Activated T-helper 2 cell treated with anti-CD3 and anti-CD28 coated beads, Interferon-gamma antibody, Interleukin-2, Interleukin-4, amounts not matched to agents 10 μg/mL and 5 μg/mL and 100 μg/mL, durations not matched to agents 14 hours and 24 hours and 36 hours (primary cell): Measurements from ENCODE around the gene ALG8. TPM values are rescaled to one million over a fixed set of nuclear protein-coding genes. Genes with fewer than 3 reads are reported as not detected.
"Not testable (repeated sequence)": the region's sequence is repeated elsewhere in the genome, so short reads cannot be mapped to it uniquely, and the experiment has no call there.

Source experiments
- DNase-seq: peaks from one replicate; pipeline ENCODE4 v3.0.0; 2021; ENCODE audit warnings: low spot score
- H3K27ac Mint-ChIP-seq: one replicate; pipeline ENCODE4 v1.8.0; 2021; ENCODE audit warnings: mixed read lengths
- H3K27me3 Mint-ChIP-seq: one replicate; pipeline ENCODE4 v1.8.0; 2021; ENCODE audit warnings: low read depth, mixed read lengths
- H3K36me3 Mint-ChIP-seq: one replicate; pipeline ENCODE4 v1.8.0; 2021; ENCODE audit warnings: low read depth, mixed read lengths
- H3K4me1 Mint-ChIP-seq: one replicate; pipeline ENCODE4 v1.8.0; 2021; ENCODE audit warnings: low read depth, mixed read lengths
- H3K4me3 Mint-ChIP-seq: one replicate; pipeline ENCODE4 v1.8.0; 2021; ENCODE audit warnings: low read depth, mild to moderate bottlenecking, moderate library complexity, mixed read lengths
- H3K9me3 Mint-ChIP-seq: one replicate; pipeline ENCODE4 v1.8.0; 2021; ENCODE audit warnings: mixed read lengths
- intact Hi-C: fragments of 100-400 bp; cut with micrococcal nuclease; formaldehyde crosslinking; loops from one replicate; pipeline ENCODE4 v1.15.1; 2023
- total RNA-seq: library from RNA; stranded (reverse); gene quantifications from 2 replicates; pipeline ENCODE4 v1.2.3, GENCODE V29; 2022

Gene ALG8
- total RNA-seq, 1 donor from 2014 or later = 58.6 TPM

DNA sequence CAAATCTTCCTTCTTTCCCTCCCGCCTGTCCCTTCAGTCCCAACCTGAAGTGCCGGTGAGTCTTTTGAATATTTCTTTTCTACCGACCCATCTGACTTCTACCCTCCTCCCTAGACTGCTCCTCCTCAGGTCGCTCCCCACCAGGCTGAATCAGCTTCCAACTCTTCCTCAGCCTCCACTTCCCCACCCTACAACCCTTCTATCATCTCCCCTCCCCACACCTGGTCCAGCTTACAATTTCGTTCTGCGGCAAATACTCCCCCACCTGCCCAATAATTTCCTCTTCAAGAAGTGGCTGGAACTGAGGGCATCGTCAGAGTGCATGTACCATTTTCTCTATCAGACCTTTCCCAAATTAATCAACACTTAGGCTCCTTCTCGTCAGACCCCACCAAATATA, 57.3 kb downstream of the ALG8 start:
- Mint-ChIP-seq H3K4me3 (no peak overlapping the region), H3K27me3 (no peaks in the 10 kb centered on the region), H3K27ac (no peak overlapping the region), H3K36me3 (peaks cover 12% of the 10 kb centered on the region), H3K4me1 (peaks cover 31% of the 10 kb centered on the region), H3K9me3 (no peaks in the 10 kb centered on the region)
- intact Hi-C loops = no loop called here
- no peak for DNase-seq

DNA sequence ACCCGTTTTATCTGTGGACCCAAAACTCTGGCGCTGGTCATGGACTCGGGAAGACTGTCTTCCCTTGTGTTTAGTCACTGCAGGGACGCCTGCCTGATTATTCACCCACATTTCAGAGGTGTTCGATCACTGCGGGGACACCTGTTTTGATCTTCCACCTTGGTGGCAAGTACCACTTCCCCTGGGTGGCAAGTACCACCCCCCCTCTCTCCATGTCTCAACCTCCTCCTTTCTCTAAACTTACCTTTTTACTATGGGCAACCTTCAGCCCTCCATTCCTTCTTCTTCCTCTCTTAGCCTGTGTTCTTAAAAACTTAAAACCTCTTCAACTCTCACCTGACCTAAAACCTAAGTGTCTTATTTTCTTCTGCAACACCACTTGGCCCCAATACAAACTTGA, 57.8 kb downstream of the ALG8 start:
- Mint-ChIP-seq H3K4me1 (peaks cover 35% of the 10 kb centered on the region), H3K9me3 (no peaks in the 10 kb centered on the region), H3K4me3 (peak overlapping the region; percentile 24), H3K27ac (peak overlapping the region; percentile 43), H3K36me3 (peaks cover 15% of the 10 kb centered on the region), H3K27me3 (no peaks in the 10 kb centered on the region)
- DNase-seq = no peak
- intact Hi-C loops = loop anchor here (2.0 kb wide), 1 partner anchor 13 kb away; no protein-coding TSS in a partner anchor

DNA sequence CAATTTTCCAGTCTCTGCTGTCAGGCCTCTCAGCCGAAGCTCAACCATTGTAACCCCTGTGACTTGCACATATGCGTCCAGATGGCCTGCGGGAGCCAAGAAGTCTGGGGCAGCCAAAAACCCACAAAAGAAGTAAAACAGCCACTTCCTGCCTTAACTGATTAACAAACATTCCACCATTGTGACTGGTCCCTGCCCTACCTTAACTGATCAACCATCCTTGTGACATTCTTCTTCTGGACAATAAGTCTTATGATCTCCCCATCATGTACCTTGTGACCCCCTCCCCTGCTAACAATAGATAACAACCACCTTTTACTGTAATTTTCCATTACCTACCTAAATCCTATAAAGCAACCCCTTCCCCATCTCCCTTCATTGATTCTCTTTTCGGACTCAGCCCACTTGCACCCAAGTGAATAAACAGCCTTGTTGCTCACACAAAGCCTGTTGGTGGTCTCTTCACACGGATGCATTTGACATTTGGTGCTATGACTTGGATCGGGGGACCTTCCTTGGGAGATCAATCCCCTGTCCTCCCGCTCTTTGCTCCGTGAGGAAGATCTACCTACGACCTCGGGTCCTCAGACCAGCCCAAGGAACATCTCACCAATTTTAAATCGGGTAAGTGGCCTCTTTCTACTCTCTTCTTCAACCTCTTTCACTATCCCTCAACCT, 58.5 kb downstream of the ALG8 start:
- Mint-ChIP-seq H3K36me3 (peaks cover 16% of the 10 kb centered on the region), H3K4me1 (peaks cover 37% of the 10 kb centered on the region), H3K27ac (peak overlapping the region; percentile 43), H3K4me3 (peak overlapping the region; percentile 24), H3K27me3 (no peaks in the 10 kb centered on the region), H3K9me3 (no peaks in the 10 kb centered on the region)
- intact Hi-C loops = loop anchor here (2.0 kb wide), 1 partner anchor 14 kb away; no protein-coding TSS in a partner anchor
- DNase-seq = no peak

DNA sequence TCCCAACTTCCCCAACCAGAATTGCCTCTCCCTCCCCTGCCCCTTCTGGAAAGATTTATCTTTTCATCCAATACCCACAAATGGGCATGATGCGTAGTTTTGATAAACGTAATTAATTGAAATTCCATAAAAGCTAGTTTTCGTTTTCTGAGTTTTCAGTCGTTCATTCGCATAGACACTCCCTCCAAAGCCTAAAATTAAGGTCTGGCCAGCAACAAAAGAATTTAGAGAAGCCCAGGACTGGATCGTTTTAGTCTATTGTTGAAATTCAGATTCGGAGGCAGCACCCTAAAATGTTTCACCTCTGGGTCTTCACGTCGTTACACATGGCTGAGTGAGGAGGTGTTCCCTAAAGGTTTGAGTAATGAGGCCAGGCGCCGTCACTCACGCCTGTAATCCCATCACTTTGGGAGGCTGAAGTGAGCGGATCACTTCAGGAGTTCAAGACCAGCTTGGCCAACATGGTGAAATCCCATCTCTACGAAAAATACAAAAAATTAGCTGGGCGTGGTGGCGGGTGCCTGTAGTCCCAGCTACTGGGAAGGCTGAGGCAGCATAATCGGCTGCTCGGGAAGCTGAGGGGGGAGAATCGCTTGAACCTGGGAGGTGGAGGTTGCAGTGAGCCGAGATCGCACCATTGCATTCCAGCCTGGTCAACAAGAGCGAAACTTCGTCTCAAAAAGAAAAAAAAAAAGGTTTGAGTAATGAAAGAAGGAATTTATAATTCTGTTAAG, 59.2 kb downstream of the ALG8 start:
- H3K27me3 Mint-ChIP-seq = no peaks in the 10 kb centered on the region
- DNase-seq = no peak
- peaks cover 39% of the 10 kb centered on the region for H3K4me1 Mint-ChIP-seq
- H3K36me3 Mint-ChIP-seq = peaks cover 20% of the 10 kb centered on the region
- peak overlapping the region; percentile 90 for H3K4me3 Mint-ChIP-seq
- peak overlapping the region; percentile 82 for H3K27ac Mint-ChIP-seq
- no peaks in the 10 kb centered on the region for H3K9me3 Mint-ChIP-seq
- intact Hi-C loops = loop anchor here (2.0 kb wide), 1 partner anchor 15 kb away; no protein-coding TSS in a partner anchor

DNA sequence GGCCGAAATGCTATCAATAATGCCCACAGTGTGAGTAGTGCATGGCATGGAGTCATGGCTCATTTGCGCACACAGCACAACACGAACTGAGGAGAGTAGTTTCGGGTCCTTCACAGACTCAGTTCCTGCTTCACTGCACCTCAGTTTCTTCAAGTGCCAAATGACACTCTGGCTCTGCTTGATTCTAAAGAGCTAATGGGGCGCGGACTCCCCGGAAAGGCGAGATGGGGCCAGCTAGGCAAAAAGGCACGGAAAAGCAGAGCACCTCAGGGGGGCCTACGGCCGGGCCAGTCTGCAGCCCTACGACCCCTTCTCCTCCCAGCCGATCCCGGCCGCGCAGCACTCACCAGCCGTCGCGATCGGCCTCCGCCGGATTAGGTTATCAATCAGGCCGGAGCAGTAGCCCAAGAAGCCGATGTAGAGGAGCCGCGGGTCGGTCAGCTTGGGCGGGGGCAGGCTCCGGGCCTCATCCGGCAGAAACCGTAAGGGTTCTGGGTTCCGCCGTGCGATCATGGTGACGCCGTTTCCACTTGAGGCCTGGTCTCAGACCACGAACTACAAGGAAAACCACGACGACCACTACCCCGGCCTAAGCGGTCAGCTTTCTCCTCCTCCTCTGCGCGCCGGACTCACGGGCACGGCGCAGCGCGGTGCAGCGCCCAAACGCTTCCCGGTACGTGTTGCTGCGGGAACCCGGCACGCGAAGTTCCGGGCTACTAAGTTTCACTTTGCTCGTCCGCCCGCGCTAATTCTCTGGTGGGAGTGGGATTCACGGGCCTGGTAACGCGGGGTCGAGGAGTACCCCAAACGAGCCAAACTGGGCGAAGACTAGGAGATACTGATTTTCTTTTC, 60.0 kb downstream of the ALG8 start, which contains the start of gene NDUFC2:
TSS of gene NDUFC2 (minus strand) at position 631 of the 852 bp plus-strand sequence. CDS start at position 513, 118 bp downstream.
- peaks cover 44% of the 10 kb centered on the region for H3K4me1 Mint-ChIP-seq
- intact Hi-C loops = loop anchor here (2.0 to 10.0 kb wide), 3 partner anchors 15 to 345 kb away; partner anchors contain the start of gene ALG8
- H3K27ac Mint-ChIP-seq = peak within 1 kb of the TSS; percentile 82
- DNase-seq = peak; percentile 64
- peak within 1 kb of the TSS; percentile 90 for H3K4me3 Mint-ChIP-seq
- H3K36me3 Mint-ChIP-seq = peaks cover 26% of the 10 kb centered on the region
- no peaks in the 10 kb centered on the region for H3K9me3 Mint-ChIP-seq
- H3K27me3 Mint-ChIP-seq = no peaks in the 10 kb centered on the region

DNA sequence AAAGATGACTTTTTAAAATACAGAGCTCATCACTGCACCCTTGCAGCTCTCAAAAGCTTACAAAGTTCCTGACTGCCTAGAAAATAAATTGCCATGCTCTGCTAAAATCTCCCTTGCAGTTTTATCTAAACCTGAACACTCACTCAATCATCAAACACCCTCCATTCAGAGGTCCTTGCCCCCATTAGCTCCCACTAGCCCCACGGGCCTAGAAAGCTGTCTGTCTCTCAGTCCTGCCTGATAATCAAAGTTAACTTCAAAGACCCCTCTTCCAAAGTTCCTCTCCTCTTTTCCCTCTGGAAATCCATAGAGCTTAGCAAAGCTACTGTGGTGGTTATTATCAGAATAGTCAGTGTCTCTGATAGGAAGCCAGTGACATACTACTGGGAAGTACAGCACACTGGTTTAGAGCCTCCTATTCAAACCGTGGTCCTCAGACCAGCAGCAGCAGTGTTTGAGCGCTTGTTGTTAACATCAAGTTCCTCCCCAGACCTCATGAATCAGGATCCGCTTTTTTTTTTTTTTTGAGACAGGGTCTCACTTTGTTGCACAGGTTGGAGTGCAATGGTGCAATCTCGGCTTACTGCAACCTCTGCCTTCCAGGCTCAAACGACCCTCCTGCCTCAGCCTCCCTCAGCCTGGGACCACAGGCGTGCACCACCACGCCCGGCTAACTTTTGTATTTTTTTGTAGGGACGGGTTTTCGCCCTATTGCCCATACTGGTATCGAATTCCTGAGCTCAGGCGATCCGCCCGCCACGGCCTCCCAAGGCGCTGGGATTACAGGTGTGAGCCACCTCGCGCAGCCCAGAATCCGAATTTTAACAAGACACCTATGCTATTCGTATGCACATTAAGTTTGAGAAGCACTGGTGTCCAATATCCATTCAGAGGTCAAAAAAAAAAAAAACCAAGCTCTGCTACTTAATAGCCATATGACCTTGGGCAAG, 60.9 kb downstream of the ALG8 start:
- intact Hi-C loops = loop anchor here (2.0 to 10.0 kb wide), 2 partner anchors 60 to 346 kb away; partner anchors contain the start of gene ALG8
- H3K36me3 Mint-ChIP-seq = peaks cover 27% of the 10 kb centered on the region
- peak overlapping the region; percentile 82 for H3K27ac Mint-ChIP-seq
- peak overlapping the region; percentile 90 for H3K4me3 Mint-ChIP-seq
- peaks cover 44% of the 10 kb centered on the region for H3K4me1 Mint-ChIP-seq
- H3K9me3 Mint-ChIP-seq = no peaks in the 10 kb centered on the region
- H3K27me3 Mint-ChIP-seq = no peaks in the 10 kb centered on the region
- no peak for DNase-seq

DNA sequence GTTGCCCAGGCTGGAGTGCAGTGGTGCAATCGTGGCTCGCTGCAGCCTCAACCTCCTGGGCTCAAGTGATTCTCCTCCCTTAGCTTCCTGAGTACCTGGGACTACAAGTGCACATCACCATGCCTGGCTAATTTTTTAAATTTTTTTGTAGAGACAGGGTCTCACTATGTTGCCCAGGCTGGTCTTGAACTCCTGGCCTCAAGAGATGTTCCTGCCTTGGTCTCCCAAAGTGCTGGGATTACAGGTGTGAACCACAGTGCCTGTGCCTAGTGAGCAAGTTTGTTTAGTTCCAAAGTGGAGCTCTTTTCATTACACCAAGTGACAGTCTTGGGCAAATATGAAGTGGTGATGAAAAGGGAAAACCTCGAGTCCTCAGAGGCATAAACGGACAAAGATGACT, 61.8 kb downstream of the ALG8 start:
- peak overlapping the region; percentile 90 for H3K4me3 Mint-ChIP-seq
- not testable (repeated sequence) for H3K9me3 Mint-ChIP-seq, DNase-seq, H3K27me3 Mint-ChIP-seq
- peaks cover 30% of the 10 kb centered on the region for H3K36me3 Mint-ChIP-seq
- H3K4me1 Mint-ChIP-seq = peaks cover 45% of the 10 kb centered on the region
- intact Hi-C loops = loop anchor here (10.0 kb wide), 1 partner anchor 347 kb away; no protein-coding TSS in a partner anchor
- peak overlapping the region; percentile 18 for H3K27ac Mint-ChIP-seq

DNA sequence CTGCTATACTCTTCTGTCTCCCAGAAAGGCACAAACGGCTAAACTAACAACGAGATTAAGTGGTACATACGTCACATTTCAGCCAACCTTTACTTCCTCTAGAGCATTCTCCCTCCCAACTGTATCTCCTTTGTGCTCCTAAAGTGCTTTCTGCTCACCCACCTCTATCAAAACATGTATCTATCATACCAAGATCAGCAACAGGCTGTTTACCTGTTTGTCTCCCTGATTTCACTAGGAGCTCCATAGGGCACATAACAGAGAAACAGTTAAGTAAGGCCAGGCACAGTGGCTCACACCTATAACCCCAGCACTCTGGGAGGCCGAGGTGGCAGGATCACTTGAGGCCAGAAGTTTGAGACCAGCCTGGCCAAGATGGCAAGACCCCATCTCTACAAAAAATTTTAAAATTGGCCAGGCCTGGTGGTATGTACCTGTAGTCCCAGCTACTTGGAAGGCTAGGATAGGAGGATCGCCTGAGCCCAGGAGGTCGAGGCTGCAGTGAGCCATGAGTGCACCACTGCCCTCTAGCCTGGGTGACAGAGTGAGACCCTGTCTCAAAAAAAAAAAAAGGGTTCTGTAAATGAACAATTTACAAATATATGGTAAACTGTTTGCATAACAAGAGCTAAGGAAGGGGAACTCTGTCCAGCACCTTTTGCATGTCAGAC, 62.6 kb downstream of the ALG8 start:
- Mint-ChIP-seq H3K4me1 (peaks cover 43% of the 10 kb centered on the region), H3K4me3 (peak overlapping the region; percentile 0), H3K27ac (no peak overlapping the region), H3K9me3 (no peaks in the 10 kb centered on the region), H3K36me3 (peaks cover 34% of the 10 kb centered on the region), H3K27me3 (no peaks in the 10 kb centered on the region)
- intact Hi-C loops = loop anchor here (10.0 kb wide), 1 partner anchor 348 kb away; no protein-coding TSS in a partner anchor
- DNase-seq = no peak

DNA sequence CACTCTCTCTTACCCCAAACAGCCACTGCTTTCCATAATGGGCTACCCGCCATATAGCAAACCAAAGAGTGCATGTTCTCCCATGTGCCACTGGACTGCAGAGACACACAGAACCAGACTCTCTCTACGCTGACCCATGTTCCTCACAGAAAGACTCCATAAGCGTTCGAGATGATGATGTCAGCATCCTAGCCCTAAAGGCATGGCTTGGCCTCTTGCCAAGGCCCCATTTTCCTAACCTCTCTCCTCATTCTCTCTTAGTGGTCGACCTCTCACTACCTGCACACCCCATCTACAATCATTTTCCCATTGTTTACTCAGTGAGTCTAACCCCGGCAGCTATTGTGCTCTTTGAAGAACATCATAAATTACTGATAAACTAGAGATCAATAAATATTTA, 64.7 kb downstream of the ALG8 start:
- Mint-ChIP-seq H3K27ac (peak overlapping the region; percentile 24), H3K4me1 (peaks cover 28% of the 10 kb centered on the region), H3K27me3 (no peaks in the 10 kb centered on the region), H3K4me3 (no peak overlapping the region), H3K9me3 (no peaks in the 10 kb centered on the region), H3K36me3 (peaks cover 49% of the 10 kb centered on the region)
- intact Hi-C loops = loop anchor here (10.0 kb wide), 1 partner anchor 350 kb away; no protein-coding TSS in a partner anchor
- DNase-seq = no peak

DNA sequence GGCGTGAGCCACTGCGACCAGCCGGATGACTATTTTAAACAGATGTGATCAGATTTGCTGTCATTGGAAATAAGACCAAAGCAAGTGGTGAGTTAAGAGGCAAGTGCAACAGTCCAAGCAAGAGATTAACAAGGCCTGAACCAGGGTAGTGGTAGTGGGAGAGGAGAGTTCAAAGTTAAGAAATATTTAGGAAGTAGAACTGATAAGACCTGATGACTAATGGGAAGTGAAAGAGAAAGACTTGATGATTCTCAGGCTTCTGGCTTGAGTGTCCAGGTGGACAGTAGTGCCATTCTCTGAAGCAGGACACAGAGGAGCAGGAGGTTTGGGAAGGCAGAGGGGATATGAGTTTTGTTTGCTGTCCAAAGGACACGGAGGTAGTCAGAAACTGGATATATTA, 67.0 kb downstream of the ALG8 start:
- no peak overlapping the region for H3K4me3 Mint-ChIP-seq
- H3K36me3 Mint-ChIP-seq = peaks cover 58% of the 10 kb centered on the region
- no peaks in the 10 kb centered on the region for H3K9me3 Mint-ChIP-seq
- H3K4me1 Mint-ChIP-seq = peaks cover 18% of the 10 kb centered on the region
- H3K27me3 Mint-ChIP-seq = no peaks in the 10 kb centered on the region
- intact Hi-C loops = loop anchor here (10.0 kb wide), 1 partner anchor 352 kb away; no protein-coding TSS in a partner anchor
- no peak for DNase-seq
- no peak overlapping the region for H3K27ac Mint-ChIP-seq

DNA sequence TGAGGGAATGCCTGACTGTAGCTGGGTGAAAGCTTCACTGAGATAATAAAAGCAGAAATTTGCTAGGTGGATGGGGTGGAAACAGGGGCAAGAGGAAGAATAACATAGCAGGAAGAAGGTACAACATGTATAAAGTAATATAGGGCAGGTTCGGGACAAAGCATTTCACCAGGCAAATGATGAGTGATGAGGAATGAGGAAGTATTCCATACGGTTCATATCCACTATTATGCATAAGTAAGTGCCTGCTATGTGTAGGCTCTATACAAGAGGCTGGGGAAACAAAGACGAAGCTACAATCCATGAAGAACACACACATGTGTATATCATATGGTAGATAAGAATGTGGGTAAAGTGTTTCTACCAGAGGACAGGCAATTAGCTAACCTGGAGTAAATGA, 67.7 kb downstream of the ALG8 start:
- Mint-ChIP-seq H3K27me3 (no peaks in the 10 kb centered on the region), H3K36me3 (peaks cover 58% of the 10 kb centered on the region), H3K4me1 (peaks cover 14% of the 10 kb centered on the region), H3K27ac (no peak overlapping the region), H3K4me3 (no peak overlapping the region), H3K9me3 (no peaks in the 10 kb centered on the region)
- no peak for DNase-seq
- intact Hi-C loops = loop anchor here (10.0 kb wide), 1 partner anchor 353 kb away; no protein-coding TSS in a partner anchor
